Measurements from ENCODE around the gene KIF1B.
A peak's percentile ranks its signal among the peaks of the same experiment; 100 is the strongest.

KIF1B gene

GRCh38 chr1:10209905-10210810 is at the start of gene KIF1B:
TSS of gene KIF1B (plus strand) at chr1:10210570. CDS start at chr1:10232329, 21,759 bp downstream.
- peak; percentile 81 for DNase-seq

- DNase-seq, result no peak
Measured at GRCh38 chr1:10160907-10161490, 49.4 kb upstream of the KIF1B start.

- no peak for DNase-seq
Measured at GRCh38 chr1:10161541-10162290, 48.7 kb upstream of the KIF1B start.

GRCh38 chr1:10168912-10169514 is 41.4 kb upstream of the KIF1B start:
- no peak for DNase-seq

- DNase-seq, result no peak
Measured at GRCh38 chr1:10170239-10170574, 40.2 kb upstream of the KIF1B start.

- DNase-seq, result no peak
Measured at GRCh38 chr1:10171105-10171767, 39.1 kb upstream of the KIF1B start.

- DNase-seq, result no peak
Measured at GRCh38 chr1:10171995-10172669, 38.2 kb upstream of the KIF1B start.

GRCh38 chr1:10173582-10173981 is 36.8 kb upstream of the KIF1B start:
- no peak for DNase-seq

GRCh38 chr1:10177876-10178275 is 32.5 kb upstream of the KIF1B start:
- DNase-seq, result no peak

GRCh38 chr1:10178597-10179405 is 31.6 kb upstream of the KIF1B start:
- no peak for DNase-seq

- DNase-seq, result no peak
Measured at GRCh38 chr1:10179406-10180091, 30.8 kb upstream of the KIF1B start.

- DNase-seq, result no peak
Measured at GRCh38 chr1:10181154-10181553, 29.2 kb upstream of the KIF1B start.

- DNase-seq, result no peak
Measured at GRCh38 chr1:10185759-10186158, 24.6 kb upstream of the KIF1B start.

- no peak for DNase-seq
Measured at GRCh38 chr1:10186331-10187025, 23.9 kb upstream of the KIF1B start.

GRCh38 chr1:10187026-10187334 is 23.4 kb upstream of the KIF1B start:
- DNase-seq, result no peak

GRCh38 chr1:10188133-10188650 is 22.2 kb upstream of the KIF1B start:
- DNase-seq, result no peak

- no peak for DNase-seq
Measured at GRCh38 chr1:10189659-10190058, 20.7 kb upstream of the KIF1B start.

- no peak for DNase-seq
Measured at GRCh38 chr1:10192263-10192662, 18.1 kb upstream of the KIF1B start.

GRCh38 chr1:10193288-10193687 is 17.1 kb upstream of the KIF1B start:
- no peak for DNase-seq

GRCh38 chr1:10195570-10195969 is 14.8 kb upstream of the KIF1B start:
- DNase-seq, result no peak
